ENCODE data around the gene FRMD5. TPM values are rescaled to one million over a fixed set of nuclear protein-coding genes. Genes with fewer than 3 reads are reported as not detected.

Gene FRMD5
- total RNA-seq, 4 donors from 2014 or later: 0.40 to 1.5 (median 1.1) TPM; not detected in 1

GRCh38 chr15:43954181-43954621 lies 240.9 kb downstream of the FRMD5 start:
- DNase-seq: no peak
- in situ Hi-C loops (cut with MboI; ENCODE audit: low pct_ligation_motif_present in 1 of 4, low pct_unique_long_range_greater_than_20kb in 1 of 4, low sequenced_read_pairs in 3 of 4) (no loop called here), intact Hi-C loops (cut with DNase I; ENCODE audit: low total_unique reads) (no loop called here)
- H3K27me3 ChIP-seq: no peaks in the 10 kb centered on the region
- H3K27ac ChIP-seq: no peak overlapping the region
- 80 to 83% methylated on average over 1 to 4 of the region's 4 CpGs for WGBS, 2 donors (ENCODE audit: low coverage in 1 of 2)
- H3K4me3 ChIP-seq: no peak overlapping the region
- no peaks in the 10 kb centered on the region for H3K36me3 ChIP-seq
- H3K9me3 ChIP-seq: no peaks in the 10 kb centered on the region
- H3K4me1 ChIP-seq: no peaks in the 10 kb centered on the region
- TF ChIP-seq POLR2AphosphoS5 (IDR thresholded peaks at IDR 0.05) (no peak), CTCF (IDR thresholded peaks at IDR 0.05) (no peak), POLR2A (IDR thresholded peaks at IDR 0.05) (no peak), EP300 (IDR thresholded peaks at IDR 0.05; ENCODE audit: low read depth) (no peak)

DNA sequence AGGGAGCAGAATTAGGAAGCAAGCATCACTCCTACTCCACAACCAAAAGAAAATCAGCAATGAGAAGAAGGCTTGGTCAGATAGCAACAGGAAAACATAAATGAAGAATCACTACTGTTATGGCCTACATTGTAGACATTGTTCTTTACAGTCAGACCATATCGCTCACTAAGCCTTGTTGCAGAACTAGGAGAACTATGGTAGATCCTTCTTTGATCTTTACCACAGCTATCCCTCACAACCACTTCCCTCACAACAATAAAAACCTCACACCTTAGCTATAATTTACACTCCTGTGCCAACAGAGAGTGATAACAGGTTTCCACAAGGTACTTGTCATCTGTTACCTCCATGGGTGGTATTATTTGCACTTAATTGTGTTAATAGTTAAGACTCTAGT lies 241.7 kb downstream of the FRMD5 start:
- H3K4me1 ChIP-seq: no peaks in the 10 kb centered on the region
- in situ Hi-C loops (cut with MboI; ENCODE audit: low pct_ligation_motif_present in 1 of 4, low pct_unique_long_range_greater_than_20kb in 1 of 4, low sequenced_read_pairs in 3 of 4): no loop called here
- TF ChIP-seq POLR2A (IDR thresholded peaks at IDR 0.05) (no peak), CTCF (IDR thresholded peaks at IDR 0.05) (no peak), POLR2AphosphoS5 (IDR thresholded peaks at IDR 0.05) (no peak), EP300 (IDR thresholded peaks at IDR 0.05; ENCODE audit: low read depth) (no peak)
- no peaks in the 10 kb centered on the region for H3K9me3 ChIP-seq
- intact Hi-C loops (cut with DNase I; ENCODE audit: low total_unique reads): no loop called here
- H3K36me3 ChIP-seq: no peaks in the 10 kb centered on the region
- H3K4me3 ChIP-seq: no peak overlapping the region
- 66 to 77% methylated on average over 1 of the region's 1 CpG for WGBS, 2 donors (ENCODE audit: low coverage in 1 of 2)
- no peak overlapping the region for H3K27ac ChIP-seq
- DNase-seq: no peak
- no peaks in the 10 kb centered on the region for H3K27me3 ChIP-seq

DNA sequence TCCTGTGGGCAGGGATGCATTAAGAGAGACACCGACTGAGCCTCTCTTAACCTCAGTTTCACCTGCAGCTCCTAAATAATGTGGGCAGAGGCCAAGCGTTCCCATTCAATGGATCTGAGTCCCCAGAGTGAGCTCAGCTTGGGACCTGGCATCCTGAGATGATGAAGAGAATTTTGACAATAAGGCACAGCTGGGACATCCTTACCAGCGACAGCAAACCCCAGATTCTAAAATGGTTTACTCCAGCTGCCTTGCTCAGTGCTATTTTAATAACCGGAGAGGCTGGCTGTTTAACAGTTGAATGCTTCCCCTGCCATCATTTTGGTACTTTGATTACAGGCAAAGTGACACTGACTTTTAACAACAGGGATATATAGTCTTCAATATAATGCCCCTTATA lies 244.5 kb downstream of the FRMD5 start:
- no peak for DNase-seq
- Histone ChIP-seq H3K36me3 (no peaks in the 10 kb centered on the region), H3K9me3 (no peaks in the 10 kb centered on the region), H3K4me1 (no peaks in the 10 kb centered on the region), H3K27ac (no peak overlapping the region), H3K27me3 (no peaks in the 10 kb centered on the region), H3K4me3 (no peak overlapping the region)
- TF ChIP-seq POLR2A (IDR thresholded peaks at IDR 0.05) (no peak), POLR2AphosphoS5 (IDR thresholded peaks at IDR 0.05) (no peak), CTCF (IDR thresholded peaks at IDR 0.05) (no peak), EP300 (IDR thresholded peaks at IDR 0.05; ENCODE audit: low read depth) (no peak)
- in situ Hi-C loops (cut with MboI; ENCODE audit: low pct_ligation_motif_present in 1 of 4, low pct_unique_long_range_greater_than_20kb in 1 of 4, low sequenced_read_pairs in 3 of 4) (no loop called here), intact Hi-C loops (cut with DNase I; ENCODE audit: low total_unique reads) (no loop called here)
- WGBS, 2 donors (ENCODE audit: low coverage in 1 of 2): 87 to 91% methylated on average over 4 of the region's 4 CpGs

DNA sequence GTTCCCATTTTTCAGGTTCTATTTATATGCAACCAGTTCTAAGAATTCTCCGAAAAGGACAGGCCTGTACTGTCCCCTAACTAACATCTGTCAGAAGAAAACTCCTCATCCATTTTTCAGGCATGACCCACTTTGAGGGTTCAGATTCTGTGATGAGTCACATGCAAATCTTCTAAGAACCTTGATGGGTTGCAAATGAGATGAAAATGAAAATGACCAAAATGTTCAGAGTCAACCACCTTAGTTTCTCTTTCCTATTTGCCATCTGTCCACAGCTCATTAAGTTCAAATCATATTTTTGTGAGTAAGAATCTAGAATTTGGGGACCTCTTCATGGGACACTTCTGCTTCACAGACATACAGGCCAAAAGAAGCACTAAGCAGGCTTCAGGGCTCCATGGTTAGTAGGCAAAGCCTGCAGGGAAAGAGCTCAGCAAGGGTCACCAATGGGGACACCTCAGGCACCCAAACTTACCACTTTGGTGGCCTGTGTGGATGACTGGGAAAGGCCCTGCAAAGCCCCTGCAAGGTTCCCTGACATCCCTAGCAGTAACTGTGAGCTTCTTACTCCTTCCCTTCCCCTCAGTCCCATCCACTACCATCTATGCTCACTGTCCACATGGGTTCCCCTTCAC lies 246.3 kb downstream of the FRMD5 start:
- Histone ChIP-seq H3K9me3 (no peaks in the 10 kb centered on the region), H3K27ac (peak overlapping the region in 1 of 4 donors; percentile 23), H3K4me1 (no peaks in the 10 kb centered on the region), H3K4me3 (no peak overlapping the region), H3K36me3 (no peaks in the 10 kb centered on the region), H3K27me3 (no peaks in the 10 kb centered on the region)
- in situ Hi-C loops (cut with MboI; ENCODE audit: low pct_ligation_motif_present in 1 of 4, low pct_unique_long_range_greater_than_20kb in 1 of 4, low sequenced_read_pairs in 3 of 4) (no loop called here), intact Hi-C loops (cut with DNase I; ENCODE audit: low total_unique reads) (no loop called here)
- no peak for DNase-seq
- no peak for TF ChIP-seq EP300 (IDR thresholded peaks at IDR 0.05; ENCODE audit: low read depth)
- TF ChIP-seq CTCF (IDR thresholded peaks at IDR 0.05): no peak
- TF ChIP-seq POLR2AphosphoS5 (IDR thresholded peaks at IDR 0.05): no peak
- no peak for TF ChIP-seq POLR2A (IDR thresholded peaks at IDR 0.05)
- WGBS, 2 donors (ENCODE audit: low coverage in 1 of 2): 80 to 88% methylated on average over 1 of the region's 1 CpG
